GM18505 (cell line): Measurements from ENCODE around the gene KRTAP4-5.
"Not testable (repeated sequence)": the region's sequence is repeated elsewhere in the genome, so short reads cannot be mapped to it uniquely, and the experiment has no call there.

Experiments
- ATAC-seq: cut with Tn5 transposase; IDR thresholded peaks from one replicate; pipeline ENCODE4 v1.9.1; 2021; ENCODE audit not compliant: unreplicated experiment
- POLR2A ChIP-seq: IDR thresholded peaks from 4 replicates; pipeline ENCODE4 v1.6.1; 2011; ENCODE audit warnings: borderline replicate concordance; ENCODE audit not compliant: insufficient read depth, insufficient read length; ENCODE audit errors: extremely low read depth

The KRTAP4-5 gene

GRCh38 chr17:41111151-41111885 lies 38.3 kb downstream of the KRTAP4-5 start:
- no peak for TF ChIP-seq POLR2A
- ATAC-seq, result no peak

DNA sequence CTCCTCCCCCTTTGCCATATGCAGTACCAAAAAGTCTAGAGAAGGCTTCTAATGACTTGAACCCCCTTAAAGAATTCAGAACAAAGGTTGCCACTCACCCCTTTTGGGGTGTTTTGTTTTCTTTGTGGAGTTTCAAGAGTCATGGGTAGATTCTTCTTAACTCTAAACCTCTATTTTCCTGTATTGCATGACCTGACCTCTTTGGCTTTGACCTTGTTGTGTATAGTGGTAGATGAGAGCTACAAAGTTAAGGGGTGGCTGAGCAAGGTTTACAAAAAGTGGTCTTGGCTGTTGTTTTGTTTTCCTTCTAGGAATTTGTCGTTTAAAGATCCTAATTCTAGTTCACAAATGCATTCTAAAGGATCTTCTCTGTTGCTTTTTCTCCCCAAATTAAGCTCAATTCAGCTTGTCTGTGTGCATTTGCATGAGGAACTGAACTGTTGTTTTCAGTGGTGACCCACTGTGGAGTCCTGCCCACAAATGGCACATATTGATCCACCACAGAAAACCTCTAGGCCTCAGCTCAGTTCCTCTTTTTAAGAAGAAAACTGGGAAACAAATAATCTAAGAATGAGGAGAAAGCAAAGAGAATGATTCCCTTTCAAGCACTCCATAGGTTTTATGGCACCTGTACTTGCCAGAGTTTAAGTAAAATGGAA lies 40.8 kb downstream of the KRTAP4-5 start:
- not testable (repeated sequence) for ATAC-seq

- TF ChIP-seq POLR2A, result no peak
- no peak for ATAC-seq
Observed at GRCh38 chr17:41107941-41108450, 41.6 kb downstream of the KRTAP4-5 start.

- ATAC-seq, result not testable (repeated sequence)
Observed at GRCh38 chr17:41105347-41105746, 44.3 kb downstream of the KRTAP4-5 start, which contains the start of gene KRTAP4-9. KRTAP4-9 (plus strand) TSS chr17:41105389; CDS start chr17:41105389, 0 bp downstream.

DNA sequence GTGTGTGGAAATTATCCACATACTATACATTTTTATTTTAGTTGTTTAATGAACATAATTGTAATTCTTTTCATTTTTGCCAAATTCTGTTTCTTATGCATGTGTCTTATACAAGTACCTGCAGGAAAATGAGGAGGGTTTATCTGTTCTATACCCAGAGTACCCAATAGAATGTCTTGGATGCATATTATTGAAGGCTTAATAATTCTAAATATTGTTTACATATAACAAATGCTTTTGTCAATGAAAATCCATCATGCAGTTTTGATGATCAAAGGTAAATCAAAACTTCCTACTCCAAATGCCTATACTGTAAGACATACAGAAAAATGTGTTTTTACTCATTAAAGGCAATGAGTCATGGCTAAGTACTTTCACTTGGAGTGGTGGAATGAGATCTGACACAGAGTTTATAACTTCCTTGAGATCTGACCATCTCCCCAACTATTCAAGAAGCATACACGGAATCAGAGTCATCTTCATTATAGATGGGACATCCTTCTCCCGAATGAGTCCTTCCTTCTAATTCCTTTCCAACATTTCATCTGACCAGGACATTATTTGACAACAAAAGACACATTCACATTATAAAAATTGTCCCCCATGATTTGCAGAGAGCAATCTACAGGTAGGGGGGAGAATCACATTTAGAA lies 45.1 kb downstream of the KRTAP4-5 start:
- ATAC-seq, result not testable (repeated sequence)

- ATAC-seq, result no peak
- no peak for TF ChIP-seq POLR2A
Observed at GRCh38 chr17:41103896-41104295, 45.7 kb downstream of the KRTAP4-5 start.

DNA sequence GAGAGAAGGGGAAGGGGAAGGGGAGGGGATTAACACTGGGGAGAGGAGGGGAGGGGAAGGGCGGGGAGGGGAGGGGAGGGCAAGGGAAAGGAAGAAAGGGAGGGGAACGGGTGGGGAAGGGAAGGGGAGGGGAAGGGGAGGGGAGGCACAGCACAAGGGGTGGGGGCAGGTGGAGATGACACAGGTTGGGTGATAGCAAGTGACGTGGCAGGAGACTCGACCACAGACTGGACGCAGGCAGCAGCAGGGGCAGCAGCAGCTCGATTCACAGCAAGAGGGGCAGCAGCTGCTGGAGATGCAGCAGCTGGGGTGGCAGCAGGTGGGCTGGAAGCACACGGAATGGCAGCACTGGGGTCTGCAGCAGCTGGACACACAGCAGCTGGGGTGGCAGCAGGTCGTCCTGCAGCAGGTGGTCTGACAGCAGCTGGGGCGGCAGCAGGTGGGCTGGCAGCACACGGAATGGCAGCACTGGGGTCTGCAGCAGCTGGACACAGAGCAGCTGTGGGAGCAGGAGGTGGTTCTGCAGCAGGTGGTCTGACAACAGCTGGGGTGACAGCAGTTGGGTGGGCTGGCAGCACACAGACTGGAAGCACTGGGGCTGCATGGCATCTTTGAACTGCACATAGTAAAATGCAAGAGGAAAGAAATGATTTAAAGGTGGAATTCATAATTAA lies 47.9 kb downstream of the KRTAP4-5 start, which contains the start of gene KRTAP4-16:
Gene KRTAP4-16 (minus strand): TSS at position 624 of the 674 bp plus-strand sequence. CDS start 0 bp downstream, at position 624.
- no peak for TF ChIP-seq POLR2A

GRCh38 chr17:41099682-41100480 lies 49.7 kb downstream of the KRTAP4-5 start:
- ATAC-seq, result not testable (repeated sequence)

More for the DNA sequence above, 47.9 kb downstream of the KRTAP4-5 start, which contains the start of gene KRTAP4-16:
- ATAC-seq, result no peak
